Measurements from ENCODE around the gene MGME1.

GRCh38 chr20:18018100-18018499 is 49.3 kb downstream of the MGME1 start:
- TF ChIP-seq, protein P1, sequence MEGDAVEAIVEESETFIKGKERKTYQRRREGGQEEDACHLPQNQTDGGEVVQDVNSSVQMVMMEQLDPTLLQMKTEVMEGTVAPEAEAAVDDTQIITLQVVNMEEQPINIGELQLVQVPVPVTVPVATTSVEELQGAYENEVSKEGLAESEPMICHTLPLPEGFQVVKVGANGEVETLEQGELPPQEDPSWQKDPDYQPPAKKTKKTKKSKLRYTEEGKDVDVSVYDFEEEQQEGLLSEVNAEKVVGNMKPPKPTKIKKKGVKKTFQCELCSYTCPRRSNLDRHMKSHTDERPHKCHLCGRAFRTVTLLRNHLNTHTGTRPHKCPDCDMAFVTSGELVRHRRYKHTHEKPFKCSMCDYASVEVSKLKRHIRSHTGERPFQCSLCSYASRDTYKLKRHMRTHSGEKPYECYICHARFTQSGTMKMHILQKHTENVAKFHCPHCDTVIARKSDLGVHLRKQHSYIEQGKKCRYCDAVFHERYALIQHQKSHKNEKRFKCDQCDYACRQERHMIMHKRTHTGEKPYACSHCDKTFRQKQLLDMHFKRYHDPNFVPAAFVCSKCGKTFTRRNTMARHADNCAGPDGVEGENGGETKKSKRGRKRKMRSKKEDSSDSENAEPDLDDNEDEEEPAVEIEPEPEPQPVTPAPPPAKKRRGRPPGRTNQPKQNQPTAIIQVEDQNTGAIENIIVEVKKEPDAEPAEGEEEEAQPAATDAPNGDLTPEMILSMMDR (conservative IDR thresholded peaks at IDR 0.05 in 1 of 2, IDR thresholded peaks at IDR 0.05 in 1 of 2; ENCODE audit: extremely low read depth in 1 of 2, insufficient read depth in 1 of 2, low read depth in 1 of 2, low read length in 2 of 2) = no peak
- TF ChIP-seq EZH2 (IDR thresholded peaks at IDR 0.05; ENCODE audit: borderline replicate concordance, low read length) = no peak

Measured in mammary epithelial cell (primary cell).